H9 (cell line): ENCODE results near the gene HRAS. TPM values are rescaled to one million over a fixed set of nuclear protein-coding genes. Genes with fewer than 3 reads are reported as not detected.

Experiments used
- DNase-seq: peaks from one replicate; pipeline ENCODE4 v3.0.0-alpha.2; 2017
- H2AFZ ChIP-seq: one replicate; pipeline ENCODE4 v1.6.1; 2013; ENCODE audit warnings: mild to moderate bottlenecking, low read length, control low read depth, moderate library complexity
- H2AK5ac ChIP-seq: 2 replicates; pipeline ENCODE4 v1.6.1; 2013; ENCODE audit warnings: low read length, control low read depth, mixed read lengths; ENCODE audit not compliant: insufficient read length
- H2BK120ac ChIP-seq: one replicate; pipeline ENCODE4 v1.6.1; 2013; ENCODE audit warnings: low read depth, mild to moderate bottlenecking, low read length, control low read depth, inconsistent platforms; ENCODE audit not compliant: poor library complexity, severe bottlenecking
- H2BK12ac ChIP-seq: 2 replicates; pipeline ENCODE4 v1.6.1; 2013; ENCODE audit warnings: low read length, control low read depth, mixed read lengths, low read depth; ENCODE audit not compliant: insufficient read length
- H2BK15ac ChIP-seq: 2 replicates; pipeline ENCODE4 v1.6.1; 2013; ENCODE audit warnings: low read depth, low read length, control low read depth
- H2BK20ac ChIP-seq: one replicate; pipeline ENCODE4 v1.6.1; 2013; ENCODE audit warnings: low read depth, mild to moderate bottlenecking, low read length, control low read depth, inconsistent platforms; ENCODE audit not compliant: poor library complexity, severe bottlenecking
- H2BK5ac ChIP-seq: 2 replicates; pipeline ENCODE4 v1.6.1; 2013; ENCODE audit warnings: low read length, control low read depth, mixed read lengths; ENCODE audit not compliant: insufficient read length
- H3K14ac ChIP-seq: 2 replicates; pipeline ENCODE4 v1.6.1; 2013; ENCODE audit warnings: low read length, control low read depth; ENCODE audit not compliant: insufficient read depth
- H3K18ac ChIP-seq: 2 replicates; pipeline ENCODE4 v1.6.1; 2013; ENCODE audit warnings: low read depth, mild to moderate bottlenecking, mixed read lengths, low read length, control low read depth; ENCODE audit not compliant: insufficient read length
- H3K23ac ChIP-seq: 2 replicates; pipeline ENCODE4 v1.6.1; 2013; ENCODE audit warnings: low read length, control low read depth, mixed read lengths, low read depth; ENCODE audit not compliant: insufficient read length
- H3K23me2 ChIP-seq: 2 replicates; pipeline ENCODE4 v1.6.1; 2013; ENCODE audit warnings: low read depth, mild to moderate bottlenecking, mixed read lengths, low read length, control low read depth; ENCODE audit not compliant: insufficient read length, poor library complexity, severe bottlenecking
- H3K27ac ChIP-seq: 2 replicates; pipeline ENCODE4 v1.5.1; 2013; ENCODE audit warnings: low read length, control low read depth, mixed read lengths, low read depth; ENCODE audit not compliant: insufficient read length
- H3K27me3 ChIP-seq: 2 replicates; pipeline ENCODE4 v1.6.1; 2013; ENCODE audit warnings: low read length, control low read depth, inconsistent platforms; ENCODE audit not compliant: insufficient read depth
- H3K4ac ChIP-seq: 2 replicates; pipeline ENCODE4 v1.6.1; 2013; ENCODE audit warnings: low read depth, mild to moderate bottlenecking, control low read depth, inconsistent platforms, low read length, moderate library complexity
- H3K4me1 ChIP-seq: 2 replicates; pipeline ENCODE4 v1.6.1; 2013; ENCODE audit warnings: low read length, control low read depth, inconsistent platforms; ENCODE audit not compliant: insufficient read depth
- H3K4me2 ChIP-seq: 2 replicates; pipeline ENCODE4 v1.6.1; 2013; ENCODE audit warnings: low read length, control low read depth, mixed read lengths; ENCODE audit not compliant: insufficient read length, insufficient read depth
- H3K56ac ChIP-seq: 2 replicates; pipeline ENCODE4 v1.6.1; 2013; ENCODE audit warnings: low read depth, mild to moderate bottlenecking, mixed read lengths, low read length, control low read depth; ENCODE audit not compliant: insufficient read length
- H3K79me1 ChIP-seq: 2 replicates; pipeline ENCODE4 v1.6.1; 2013; ENCODE audit warnings: low read depth, mild to moderate bottlenecking, moderate library complexity, low read length, control low read depth, inconsistent platforms; ENCODE audit not compliant: insufficient read depth, poor library complexity, severe bottlenecking
- H3K79me2 ChIP-seq: 2 replicates; pipeline ENCODE4 v1.6.1; 2013; ENCODE audit warnings: low read length, control low read depth, inconsistent platforms; ENCODE audit not compliant: insufficient read depth
- H3K9ac ChIP-seq: 2 replicates; pipeline ENCODE4 v1.6.1; 2013; ENCODE audit warnings: low read length, control low read depth, mixed read lengths; ENCODE audit not compliant: insufficient read length; ENCODE audit errors: extremely low read depth
- H3K9me3 ChIP-seq: one replicate; pipeline ENCODE4 v1.6.1; 2013; ENCODE audit warnings: low read depth, low read length, inconsistent platforms; ENCODE audit not compliant: control insufficient read depth
- H3T11ph ChIP-seq: one replicate; pipeline ENCODE4 v1.6.1; 2013; ENCODE audit warnings: mild to moderate bottlenecking, low read length, control low read depth, inconsistent platforms
- H4K20me1 ChIP-seq: one replicate; pipeline ENCODE4 v1.6.1; 2013; ENCODE audit not compliant: control insufficient read depth, insufficient read length, insufficient read depth
- H4K5ac ChIP-seq: 2 replicates; pipeline ENCODE4 v1.6.1; 2013; ENCODE audit warnings: low read depth, mild to moderate bottlenecking, mixed read lengths, low read length, control low read depth; ENCODE audit not compliant: insufficient read length
- H4K8ac ChIP-seq: replicated peaks from 2 replicates; pipeline ENCODE4 v1.6.1; 2013; ENCODE audit warnings: low read length, control low read depth, mixed read lengths, low read depth; ENCODE audit not compliant: insufficient read length
- H4K91ac ChIP-seq: 2 replicates; pipeline ENCODE4 v1.6.1; 2013; ENCODE audit warnings: low read depth, mild to moderate bottlenecking, moderate library complexity, mixed read lengths, low read length, control low read depth; ENCODE audit not compliant: insufficient read length
- H3K27ac Mint-ChIP-seq, 3 experiments: 2 replicates in 2 of 3; 3 replicates in 1 of 3; pipeline ENCODE4 v1.8.0; 2020 to 2021; ENCODE audit warnings: mixed read lengths in 3 of 3, mild to moderate bottlenecking in 1 of 3, moderate library complexity in 1 of 3
- H3K27me3 Mint-ChIP-seq: 2 replicates; pipeline ENCODE4 v1.8.0; 2021; ENCODE audit warnings: low read depth, mild to moderate bottlenecking, moderate library complexity, mixed read lengths
- H3K36me3 Mint-ChIP-seq, 3 experiments: 2 replicates in 2 of 3; 3 replicates in 1 of 3; pipeline ENCODE4 v1.8.0; 2020 to 2021; ENCODE audit warnings: low read depth in 3 of 3, mixed read lengths in 3 of 3; ENCODE audit not compliant: insufficient read depth in 1 of 3
- H3K4me1 Mint-ChIP-seq, 2 experiments: 2 replicates each; pipeline ENCODE4 v1.8.0; 2020; ENCODE audit warnings: mixed read lengths in 2 of 2
- H3K4me3 Mint-ChIP-seq, 2 experiments: 2 replicates in 1 of 2; 3 replicates in 1 of 2; pipeline ENCODE4 v1.8.0; 2020 to 2021; ENCODE audit warnings: mild to moderate bottlenecking in 2 of 2, mixed read lengths in 2 of 2, moderate library complexity in 1 of 2
- H3K9me3 Mint-ChIP-seq, 2 experiments: 2 replicates in 1 of 2; 3 replicates in 1 of 2; pipeline ENCODE4 v1.8.0; 2020; ENCODE audit warnings: mild to moderate bottlenecking in 2 of 2, mixed read lengths in 2 of 2, moderate library complexity in 1 of 2
- CTCF ChIP-seq: fragments of 200-600 bp; sonication (generic); conservative IDR thresholded peaks from 3 replicates; pipeline ENCODE4 v1.8.0; 2021; ENCODE audit warnings: antibody characterized with exemption, mild to moderate bottlenecking
- WGBS: extraction: QIAGEN DNeasy Blood & Tissue Kit; methylation state at CpG from one replicate; pipeline ENCODE4 v1.1.7; 2013; ENCODE audit warnings: missing lambda C conversion rate, low lambda C conversion rate, mixed read lengths; ENCODE audit not compliant: insufficient read length; ENCODE audit errors: extremely low coverage; 5-methylcytosine and 5-hydroxymethylcytosine counted together
- total RNA-seq: library from RNA; stranded (reverse); gene quantifications from 2 replicates; pipeline ENCODE4 v1.2.1, GENCODE V29; 2021

HRAS gene
- total RNA-seq, 1 experiment from 2014 or later = 61.8 TPM

DNA sequence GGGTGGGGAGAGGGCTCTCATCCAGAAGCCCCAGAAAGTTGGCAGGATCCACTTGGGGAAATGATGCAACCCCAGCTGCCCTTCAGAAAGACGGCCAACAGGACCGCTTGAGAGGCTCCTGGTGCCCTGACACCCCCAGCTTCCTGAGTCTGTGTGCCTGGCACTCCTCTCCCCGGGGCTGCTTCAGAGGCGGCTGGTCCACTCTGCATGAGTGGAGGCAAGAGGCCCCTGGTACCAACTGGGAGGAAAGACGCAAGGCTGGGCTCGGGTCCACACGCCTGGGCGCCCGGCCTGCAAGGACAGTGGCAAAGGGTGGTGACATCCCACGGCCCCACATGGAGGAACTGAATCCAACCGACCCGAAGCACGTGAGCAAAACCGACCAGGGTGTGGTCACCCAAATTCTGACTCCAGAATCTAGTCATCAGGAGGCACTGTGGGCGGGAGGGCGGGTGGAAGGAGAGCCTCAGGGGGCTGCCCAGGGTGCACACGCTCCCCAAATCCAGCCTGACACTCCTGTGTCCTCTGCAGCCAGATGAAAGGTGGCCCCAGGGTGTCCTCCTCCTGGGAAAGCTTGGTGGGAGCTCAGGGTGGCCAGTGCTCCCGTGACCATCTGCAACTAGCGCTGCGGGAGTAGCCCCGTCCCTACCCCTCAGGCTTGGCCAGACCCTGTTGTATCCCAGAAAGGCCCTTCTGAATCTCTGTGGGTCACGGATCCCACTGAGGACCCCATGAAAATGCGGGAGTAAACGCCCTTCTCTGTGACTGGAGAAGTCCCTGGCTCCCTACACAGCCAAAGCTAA, 32.0 kb downstream of the HRAS start:
- no peaks in the 10 kb centered on the region; the same call in none of the 2 replicates for H3K27me3 Mint-ChIP-seq
- no peak overlapping the region for H4K8ac ChIP-seq
- H2BK15ac ChIP-seq = no peak overlapping the region
- H2AK5ac ChIP-seq = no peak overlapping the region
- WGBS = no CpG with 5 or more reads among the region's 24 CpGs
- 0 out of 5 replicates have a peak, but pooled peaks cover 0 to under 1% of the 10 kb centered on the region in 2 experiments for H3K9me3 Mint-ChIP-seq
- H3K18ac ChIP-seq = no peak overlapping the region
- H3K23me2 ChIP-seq = peaks cover 16% of the 10 kb centered on the region
- no peak overlapping the region for H3K4me2 ChIP-seq
- no peak overlapping the region for H3K56ac ChIP-seq
- H3K27ac Mint-ChIP-seq = 0 out of 7 replicates have a peak overlapping the region, but pooled peaks of 1 of the 3 experiments have one; percentile 57
- H3K79me2 ChIP-seq = peaks cover 2% of the 10 kb centered on the region; the same call in 1 of the 2 replicates
- no peak overlapping the region for H2BK120ac ChIP-seq
- no peaks in the 10 kb centered on the region for H3K79me1 ChIP-seq
- H2AFZ ChIP-seq = no peak overlapping the region
- H3K9me3 ChIP-seq = no peaks in the 10 kb centered on the region
- no peaks in the 10 kb centered on the region for H4K20me1 ChIP-seq
- H2BK20ac ChIP-seq = no peak overlapping the region
- H4K5ac ChIP-seq = no peak overlapping the region
- no peak overlapping the region for H3T11ph ChIP-seq
- H3K27me3 ChIP-seq = no peaks in the 10 kb centered on the region; the same call in 1 of the 2 replicates
- no peak overlapping the region for H3K4ac ChIP-seq
- H4K91ac ChIP-seq = no peak overlapping the region
- no peak for TF ChIP-seq CTCF
- H3K9ac ChIP-seq = no peak overlapping the region
- no peak overlapping the region for H2BK12ac ChIP-seq
- peaks cover 16 to 35% (median 26%) of the 10 kb centered on the region in 3 experiments for H3K36me3 Mint-ChIP-seq
- H3K14ac ChIP-seq = no peak overlapping the region
- DNase-seq = no peak
- no peak overlapping the region for H2BK5ac ChIP-seq
- H3K4me1 Mint-ChIP-seq = peaks cover 3 to 9% of the 10 kb centered on the region in 2 experiments; a peak in 2 of 4 replicates
- H3K23ac ChIP-seq = no peak overlapping the region
- no peak overlapping the region for H3K27ac ChIP-seq
- H3K4me1 ChIP-seq = no peaks in the 10 kb centered on the region
- no peak overlapping the region for H3K4me3 Mint-ChIP-seq
